H1 (cell line): ENCODE measurements around the gene PHYH. TPM values are rescaled to one million over a fixed set of nuclear protein-coding genes. Genes with fewer than 3 reads are reported as not detected.

Source experiments
- BCL11A ChIP-seq, 2 experiments: IDR thresholded peaks; one replicate each; pipeline ENCODE4 v1.6.1; 2011; ENCODE audit warnings: low read depth in 2 of 2, low read length in 2 of 2, mild to moderate bottlenecking in 2 of 2
- CBX5 ChIP-seq: fragments of 300-800, 300-1000 bp; sonication (generic); IDR thresholded peaks from 2 replicates; pipeline ENCODE4 v1.7.1; 2016; ENCODE audit warnings: antibody characterized with exemption, low read length, low read depth
- CHD2 ChIP-seq: IDR thresholded peaks from 2 replicates; pipeline ENCODE4 v1.6.1; 2012; ENCODE audit warnings: low read length, improper control_type of control experiment
- CTCF ChIP-seq, 3 experiments: IDR thresholded peaks; 1 replicate in 2 of 3; 2 replicates in 1 of 3; pipeline versions ENCODE4 v1.5.1 to v1.6.1; 2011; ENCODE audit warnings: low read length in 3 of 3, mild to moderate bottlenecking in 3 of 3, inconsistent platforms in 2 of 3, low read depth in 1 of 3, moderate library complexity in 1 of 3; ENCODE audit not compliant: insufficient read depth in 1 of 3; ENCODE audit errors: control extremely low read depth in 1 of 3
- GTF2F1 ChIP-seq: IDR thresholded peaks from 2 replicates; pipeline ENCODE4 v1.6.1; 2012; ENCODE audit warnings: low read depth, low read length, improper control_type of control experiment, borderline replicate concordance
- RFX5 ChIP-seq: IDR thresholded peaks from 2 replicates; pipeline ENCODE4 v1.6.1; 2011; ENCODE audit warnings: low read depth, low read length, improper control_type of control experiment, borderline replicate concordance
- RXRA ChIP-seq: IDR thresholded peaks from 2 replicates; pipeline ENCODE4 v1.6.1; 2011; ENCODE audit warnings: low read depth, mild to moderate bottlenecking, low read length, moderate library complexity; ENCODE audit not compliant: insufficient read depth
- TCF12 ChIP-seq: IDR thresholded peaks from 2 replicates; pipeline ENCODE4 v1.6.1; 2011; ENCODE audit warnings: low read depth, mild to moderate bottlenecking, low read length
- polyA plus RNA-seq, 7 experiments: library from polyadenylated mRNA; depleted of rRNA in 3 of 7; stranded (reverse) in 5 of 7; unstranded in 2 of 7; fragments of >200 nt in 5 of 7; fragments of 200-250 nt in 2 of 7; gene quantifications; 1 replicate in 5 of 7; 2 replicates in 1 of 7; 4 replicates in 1 of 7; pipeline versions ENCODE4 v1.2.1 to v1.2.3, GENCODE V29; 2011 to 2013; ENCODE audit warnings: missing spikeins in 2 of 7, mixed read lengths in 2 of 7
- total RNA-seq: library from RNA; stranded (reverse); fragmentation: NEBNext Ultra II Directional; extraction: Animal tissue kit (Norgen Biotek cat#: 25700); gene quantifications from 2 replicates; pipeline ENCODE4 v1.2.1, GENCODE V29; 2021

Gene PHYH
- total and polyA plus RNA-seq, 2 of the 8 experiments (the other 6 are each of a cell fraction or from before 2014, with no cell fraction given), result 22.0 to 22.7 TPM

GRCh38 chr10:13302821-13303555 is 3.1 kb upstream of the PHYH start (continued):
- TF ChIP-seq CTCF (IDR thresholded peaks at IDR 0.05; ENCODE audit: control extremely low read depth in 1 of 3, insufficient read depth in 1 of 3, low read depth in 1 of 3, low read length in 3 of 3), result no peak
- TF ChIP-seq RFX5, result no peak
- no peak for TF ChIP-seq GTF2F1
- TF ChIP-seq TCF12, result no peak
- no peak for TF ChIP-seq CHD2
- TF ChIP-seq BCL11A (IDR thresholded peaks at IDR 0.05; ENCODE audit: low read depth in 2 of 2, low read length in 2 of 2), result no peak
- TF ChIP-seq CBX5, result no peak
- TF ChIP-seq RXRA, result no peak
